HepG2 (cell line): ENCODE measurements around the gene EYA4. TPM values are rescaled to one million over a fixed set of nuclear protein-coding genes. Genes with fewer than 3 reads are reported as not detected.

Experiments used
- ATAC-seq: fragments of 200-7000 bp; cut with Tn5 transposase; 3 replicates; pipeline ENCODE4 v1.9.1; 2020; ENCODE audit warnings: mild to moderate bottlenecking, moderate library complexity
- BruUV-seq: library from RNA; stranded (reverse); fragments of 400-500 nt; replicated peaks from 2 replicates; lab custom pipeline; 2021; lab: Mats Ljungman, UMichigan
- CTCF ChIA-PET: fragments of 300-600 bp; formaldehyde crosslinking; extraction: SDS; loops from one replicate; lab custom pipeline; 2021; ENCODE audit warnings: low total read pairs, inconsistent platforms, low intra/inter-chr PET ratio; lab: Yijun Ruan, JAX
- POLR2A ChIA-PET: fragments of 350-600 bp; sonication (Branson Sonifier 250); formaldehyde crosslinking; loops from one replicate; lab custom pipeline; 2020; ENCODE audit warnings: antibody characterized with exemption, inconsistent platforms; lab: Yijun Ruan, JAX
- DNase-seq: peaks from one replicate; pipeline ENCODE4 v3.0.0-alpha.2; 2015; ENCODE audit warnings: low spot score
- FAIRE-seq: peaks from 3 replicates; lab custom pipeline; 2011; peaks lifted over from hg19 to GRCh38; lab: Jason Lieb, UNC
- H2AFZ ChIP-seq: one replicate; pipeline ENCODE4 v1.6.1; 2011; ENCODE audit warnings: low read length, inconsistent platforms
- H3K27ac ChIP-seq: fragments of 300-600 bp; 3 replicates; pipeline ENCODE4 v1.8.0; 2011; ENCODE audit warnings: mixed run types, mild to moderate bottlenecking, mixed read lengths, low read length, inconsistent platforms; ENCODE audit not compliant: insufficient read depth; ENCODE audit errors: extremely low read length
- H3K27me3 ChIP-seq, 2 experiments: fragments of 200-600 bp in 1 of 2; 2 replicates in 1 of 2; 3 replicates in 1 of 2; pipeline versions ENCODE4 v1.6.0 to v1.8.0; 2011; ENCODE audit warnings: low read length in 2 of 2, mild to moderate bottlenecking in 2 of 2, moderate library complexity in 2 of 2, inconsistent platforms in 1 of 2; ENCODE audit not compliant: insufficient read depth in 2 of 2, control insufficient read depth in 1 of 2
- H3K36me3 ChIP-seq, 2 experiments: fragments of 200-600 bp in 1 of 2; replicated peaks in 1 of 2; 2 replicates in 1 of 2; 3 replicates in 1 of 2; pipeline versions ENCODE4 v1.5.1 to v1.8.0; 2011; ENCODE audit warnings: low read length in 2 of 2, inconsistent platforms in 1 of 2; ENCODE audit not compliant: insufficient read depth in 2 of 2, control insufficient read depth in 1 of 2
- H3K4me1 ChIP-seq: 2 replicates; pipeline ENCODE4 v1.5.1; 2012; ENCODE audit warnings: low read length, inconsistent platforms; ENCODE audit not compliant: insufficient read depth
- H3K4me2 ChIP-seq: 2 replicates; pipeline ENCODE4 v1.6.0; 2011; ENCODE audit warnings: low read depth, low read length, inconsistent platforms
- H3K4me3 ChIP-seq, 3 experiments: fragments of 200-600 bp in 1 of 3; sonication (generic), shearing (Covaris generic) in 1 of 3; replicated peaks in 1 of 3; 2 replicates each; pipeline ENCODE4 v1.5.1; 2011 to 2016; ENCODE audit warnings: low read length in 3 of 3, inconsistent platforms in 2 of 3, low read depth in 2 of 3, mild to moderate bottlenecking in 2 of 3, control low read depth in 1 of 3, mixed read lengths in 1 of 3; ENCODE audit not compliant: insufficient read depth in 1 of 3
- H3K79me2 ChIP-seq: one replicate; pipeline ENCODE4 v1.6.1; 2011; ENCODE audit warnings: low read length, inconsistent platforms; ENCODE audit not compliant: insufficient read depth
- H3K9ac ChIP-seq: 2 replicates; pipeline ENCODE4 v1.6.0; 2011; ENCODE audit warnings: mild to moderate bottlenecking, low read depth, low read length, inconsistent platforms; ENCODE audit not compliant: insufficient read depth
- H3K9me3 ChIP-seq: 2 replicates; pipeline ENCODE4 v1.5.1; 2012; ENCODE audit warnings: mild to moderate bottlenecking, low read length
- H4K20me1 ChIP-seq: 2 replicates; pipeline ENCODE4 v1.6.0; 2011; ENCODE audit warnings: inconsistent platforms, mild to moderate bottlenecking, low read length, moderate library complexity; ENCODE audit not compliant: insufficient read depth
- BCL6 ChIP-seq: IDR thresholded peaks from 2 replicates; pipeline ENCODE4 v1.6.1; 2016; ENCODE audit warnings: missing genetic modification reagents, missing compliant biosample characterization
- BRCA1 ChIP-seq: sonication (generic); formaldehyde crosslinking; IDR thresholded peaks from 2 replicates; pipeline ENCODE4 v1.4.0; 2020; ENCODE audit warnings: missing genetic modification reagents
- CREB1 ChIP-seq, 2 experiments: fragments of 450-650 bp in 1 of 2; IDR thresholded peaks; 2 replicates each; pipeline ENCODE4 v1.6.1; 2016 to 2017; ENCODE audit warnings: control low read depth in 1 of 2, mild to moderate bottlenecking in 1 of 2, missing compliant biosample characterization in 1 of 2, missing genetic modification characterization in 1 of 2
- FOXM1 ChIP-seq: sonication (generic); formaldehyde crosslinking; IDR thresholded peaks from 2 replicates; pipeline ENCODE4 v1.5.0; 2020; ENCODE audit warnings: missing genetic modification reagents
- NFIB ChIP-seq: sonication (generic); formaldehyde crosslinking; IDR thresholded peaks from 2 replicates; pipeline ENCODE4 v1.9.0; 2021; ENCODE audit warnings: missing genetic modification reagents, mild to moderate bottlenecking, borderline replicate concordance
- REPIN1 ChIP-seq: sonication (generic); formaldehyde crosslinking; IDR thresholded peaks from 2 replicates; pipeline ENCODE4 v1.8.0; 2022; ENCODE audit warnings: missing genetic modification reagents, low read depth, mild to moderate bottlenecking, borderline replicate concordance
- ZFP36L1 ChIP-seq: sonication (generic); formaldehyde crosslinking; IDR thresholded peaks from 2 replicates; pipeline ENCODE4 v1.8.0; 2022; ENCODE audit warnings: mild to moderate bottlenecking, missing genetic modification reagents, moderate library complexity
- ZNF615 ChIP-seq: sonication (generic); formaldehyde crosslinking; IDR thresholded peaks from 2 replicates; pipeline ENCODE4 v1.5.0; 2020; ENCODE audit warnings: mild to moderate bottlenecking, missing genetic modification reagents, borderline replicate concordance
- ZNF724P ChIP-seq: sonication (generic); formaldehyde crosslinking; IDR thresholded peaks from 2 replicates; pipeline ENCODE4 v1.8.0; 2022; ENCODE audit warnings: missing genetic modification reagents, borderline replicate concordance
- whole genome bisulfite sequencing: methylation state at CpG from one replicate; pipeline ENCODE4 v1.1.6; 2017; ENCODE audit warnings: low lambda C conversion rate; 5-methylcytosine and 5-hydroxymethylcytosine counted together
- in situ Hi-C: cut with HindIII; loops from 2 replicates; pipeline ENCODE4 v1.10.0; 2017; ENCODE audit warnings: low pct_unique_long_range_greater_than_20kb; ENCODE audit not compliant: extremely low pct_ligation_motif_present
- intact Hi-C: fragments of 100-400 bp; cut with micrococcal nuclease; formaldehyde crosslinking; loops from one replicate; pipeline ENCODE4 v1.10.0; 2022; ENCODE audit not compliant: unreplicated experiment
- polyA plus RNA-seq, 8 experiments: library from polyadenylated mRNA; depleted of rRNA in 3 of 8; stranded (reverse) in 7 of 8; unstranded in 1 of 8; fragments of >200 nt; fragmentation: Illumina TruSeq in 4 of 8; extraction: Trizol in 4 of 8; gene quantifications; 2 replicates each; pipeline versions ENCODE4 v1.2.1 to v1.2.3, GENCODE V29; 2011 to 2016; ENCODE audit warnings: low read depth in 4 of 8, missing spikeins in 1 of 8, mixed read lengths in 1 of 8; ENCODE audit not compliant: insufficient read depth in 1 of 8
- total RNA-seq, 5 experiments: library from RNA; depleted of rRNA; stranded (reverse); fragments of >200 nt; fragmentation: Illumina TruSeq; extraction: Trizol; gene quantifications; 2 replicates each; pipeline ENCODE4 v1.2.3, GENCODE V29; 2016; ENCODE audit warnings: low read depth in 1 of 5

Gene EYA4
- total and polyA plus RNA-seq, 2 of the 13 experiments (the other 11 are each of a cell fraction or from before 2014, with no cell fraction given): not detected

- in situ Hi-C loops: no loop called here
- ChIA-PET CTCF (no interaction called here), POLR2A (no interaction called here)
- no peak overlapping the region for H2AFZ ChIP-seq
- no peaks in the 10 kb centered on the region for H3K27me3 ChIP-seq
- no peak for DNase-seq
- no TSS peak for BruUV-seq
- H3K9me3 ChIP-seq: no peaks in the 10 kb centered on the region
- no peaks in the 10 kb centered on the region for H3K79me2 ChIP-seq
- no peak overlapping the region for H3K27ac ChIP-seq
- no peak for FAIRE-seq
- no peak overlapping the region for H3K4me3 ChIP-seq
- H3K36me3 ChIP-seq: no peaks in the 10 kb centered on the region
- WGBS: 18% methylated on average over 7 of the region's 7 CpGs
- intact Hi-C loops: no loop called here
- no peak overlapping the region for H3K9ac ChIP-seq
- H4K20me1 ChIP-seq: no peaks in the 10 kb centered on the region
- no peak overlapping the region for H3K4me2 ChIP-seq
- ATAC-seq: no peak
- H3K4me1 ChIP-seq: no peaks in the 10 kb centered on the region
- TF ChIP-seq ZFP36L1 (CRISPR knock-in tag): no peak
- TF ChIP-seq CREB1 (IDR thresholded peaks at IDR 0.05): peak; percentile 47; the same call in 1 of the 2 replicates
- TF ChIP-seq CREB1 (CRISPR knock-in tag; IDR thresholded peaks at IDR 0.05): no peak
Observed at GRCh38 chr6:133339543-133340384, 98.6 kb downstream of the EYA4 start.

- intact Hi-C loops (no loop called here), in situ Hi-C loops (no loop called here)
- no peaks in the 10 kb centered on the region for H3K9me3 ChIP-seq
- H3K36me3 ChIP-seq: no peaks in the 10 kb centered on the region
- no TSS peak for BruUV-seq
- H3K79me2 ChIP-seq: no peaks in the 10 kb centered on the region
- POLR2A ChIA-PET: no interaction called here
- H3K9ac ChIP-seq: no peak overlapping the region
- ATAC-seq (no peak), FAIRE-seq (no peak), DNase-seq (no peak)
- H3K4me2 ChIP-seq: no peak overlapping the region
- no peaks in the 10 kb centered on the region for H3K4me1 ChIP-seq
- no peaks in the 10 kb centered on the region for H4K20me1 ChIP-seq
- H2AFZ ChIP-seq: no peak overlapping the region
- no peaks in the 10 kb centered on the region for H3K27me3 ChIP-seq
- H3K27ac ChIP-seq: no peak overlapping the region
- no peak overlapping the region for H3K4me3 ChIP-seq
- WGBS: 30% methylated on average over 3 of the region's 3 CpGs
- CTCF ChIA-PET: no interaction called here
- no peak for TF ChIP-seq NFIB (CRISPR knock-in tag)
- no peak for TF ChIP-seq REPIN1 (CRISPR knock-in tag)
- TF ChIP-seq BRCA1 (CRISPR knock-in tag): no peak
- TF ChIP-seq ZNF724P (CRISPR knock-in tag): no peak
- TF ChIP-seq ZNF615 (CRISPR knock-in tag): no peak
- TF ChIP-seq BCL6 (CRISPR knock-in tag): no peak
- no peak for TF ChIP-seq FOXM1 (CRISPR knock-in tag)
Observed at GRCh38 chr6:133340557-133340956, 99.4 kb downstream of the EYA4 start.
